ENCODE measurements around the gene MTMR11.
"Not testable (repeated sequence)": the region's sequence is repeated elsewhere in the genome, so short reads cannot be mapped to it uniquely, and the experiment has no call there.

Gene MTMR11

GRCh38 chr1:149965440-149965839, 28.8 kb upstream of the MTMR11 start:
- Histone ChIP-seq H3K4me1 (no peaks in the 10 kb centered on the region), H3K79me2 (no peaks in the 10 kb centered on the region), H3K4me3 (ENCODE audit: low read depth, low read length) (no peak overlapping the region), H3K4me2 (ENCODE audit: low read length) (no peak overlapping the region), H3K36me3 (ENCODE audit: control insufficient read depth, insufficient read depth, low read length) (no peaks in the 10 kb centered on the region), H3K9me3 (ENCODE audit: control insufficient read depth, low read length) (no peaks in the 10 kb centered on the region), H3K27ac (no peak overlapping the region), H3K9ac (no peak overlapping the region), H3K27me3 (ENCODE audit: control insufficient read depth, insufficient read depth, low read length) (no peaks in the 10 kb centered on the region), H2AFZ (no peak overlapping the region)
- TF ChIP-seq CTCF (IDR thresholded peaks at IDR 0.05): no peak

GRCh38 chr1:149963358-149963757, 26.7 kb upstream of the MTMR11 start:
- H3K4me3 ChIP-seq (ENCODE audit: low read depth, low read length): no peak overlapping the region
- no peaks in the 10 kb centered on the region for H3K4me1 ChIP-seq
- H3K9ac ChIP-seq: no peak overlapping the region
- no peak for TF ChIP-seq CTCF (IDR thresholded peaks at IDR 0.05)
- no peaks in the 10 kb centered on the region for H3K36me3 ChIP-seq (ENCODE audit: control insufficient read depth, insufficient read depth, low read length)
- H3K79me2 ChIP-seq: no peaks in the 10 kb centered on the region
- no peak overlapping the region for H3K4me2 ChIP-seq (ENCODE audit: low read length)
- no peak overlapping the region for H2AFZ ChIP-seq
- no peaks in the 10 kb centered on the region for H3K9me3 ChIP-seq (ENCODE audit: control insufficient read depth, low read length)
- H3K27ac ChIP-seq: no peak overlapping the region
- H3K27me3 ChIP-seq (ENCODE audit: control insufficient read depth, insufficient read depth, low read length): no peaks in the 10 kb centered on the region

GRCh38 chr1:149962736-149963135, 26.1 kb upstream of the MTMR11 start:
- Histone ChIP-seq H3K27ac (no peak overlapping the region), H3K4me2 (ENCODE audit: low read length) (no peak overlapping the region), H3K36me3 (ENCODE audit: control insufficient read depth, insufficient read depth, low read length) (no peaks in the 10 kb centered on the region), H3K4me3 (ENCODE audit: low read depth, low read length) (no peak overlapping the region), H3K4me1 (no peaks in the 10 kb centered on the region), H3K79me2 (no peaks in the 10 kb centered on the region), H3K9ac (no peak overlapping the region), H2AFZ (no peak overlapping the region), H3K9me3 (ENCODE audit: control insufficient read depth, low read length) (no peaks in the 10 kb centered on the region), H3K27me3 (ENCODE audit: control insufficient read depth, insufficient read depth, low read length) (no peaks in the 10 kb centered on the region)
- no peak for TF ChIP-seq CTCF (IDR thresholded peaks at IDR 0.05)

- no peaks in the 10 kb centered on the region for H3K9me3 ChIP-seq (ENCODE audit: control insufficient read depth, low read length)
- no peak overlapping the region for H3K9ac ChIP-seq
- H3K27ac ChIP-seq: no peak overlapping the region
- peak; percentile 56 for TF ChIP-seq CTCF (IDR thresholded peaks at IDR 0.05)
- H3K4me1 ChIP-seq: no peaks in the 10 kb centered on the region
- H3K4me3 ChIP-seq (ENCODE audit: low read depth, low read length): no peak overlapping the region
- no peaks in the 10 kb centered on the region for H3K27me3 ChIP-seq (ENCODE audit: control insufficient read depth, insufficient read depth, low read length)
- no peak overlapping the region for H2AFZ ChIP-seq
- no peaks in the 10 kb centered on the region for H3K79me2 ChIP-seq
- H3K4me2 ChIP-seq (ENCODE audit: low read length): no peak overlapping the region
- no peaks in the 10 kb centered on the region for H3K36me3 ChIP-seq (ENCODE audit: control insufficient read depth, insufficient read depth, low read length)
These were observed 25.5 kb upstream of the MTMR11 start for GRCh38 chr1:149962039-149962647.

DNA sequence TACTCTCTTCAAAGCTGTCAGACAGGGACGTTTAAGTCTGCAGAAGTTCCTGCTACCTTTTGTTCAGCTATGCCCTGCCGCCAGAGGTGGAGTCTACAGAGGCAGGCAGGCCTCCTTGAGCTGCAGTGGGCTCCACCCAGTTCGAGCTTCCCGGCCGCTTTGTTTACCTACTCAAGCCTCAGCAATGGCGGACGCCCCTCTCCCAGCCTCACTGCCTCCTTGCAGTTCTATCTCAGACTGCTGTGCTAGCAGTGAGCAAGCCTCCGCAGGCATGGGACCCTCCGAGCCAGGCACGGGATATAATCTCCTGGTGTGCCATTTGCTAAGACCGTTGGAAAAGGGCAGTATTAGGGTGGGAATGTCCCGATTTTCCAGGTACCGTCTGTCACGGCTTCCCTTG, 20.9 kb upstream of the MTMR11 start:
- not testable (repeated sequence) for H3K27ac ChIP-seq; H3K27me3 ChIP-seq (ENCODE audit: control insufficient read depth, insufficient read depth, low read length); H3K9ac ChIP-seq; H3K4me3 ChIP-seq (ENCODE audit: low read depth, low read length); H3K79me2 ChIP-seq; H3K9me3 ChIP-seq (ENCODE audit: control insufficient read depth, low read length); H3K4me1 ChIP-seq; H3K4me2 ChIP-seq (ENCODE audit: low read length); H2AFZ ChIP-seq; H3K36me3 ChIP-seq (ENCODE audit: control insufficient read depth, insufficient read depth, low read length)

Data from parathyroid adenoma (tissue), 2 donors.